Stimulated activated CD4-positive, alpha-beta T cell treated with anti-CD3 and anti-CD28 coated beads, Interleukin-4, amount 100 ng/mL, for 1 hour (primary cell): ENCODE results near the gene CD163.
A peak's percentile ranks its signal among the peaks of the same experiment; 100 is the strongest.
"Not testable (repeated sequence)": the region's sequence is repeated elsewhere in the genome, so short reads cannot be mapped to it uniquely, and the experiment has no call there.

Experiments
- DNase-seq: peaks from one replicate; pipeline ENCODE4 v3.0.0-alpha.2; 2020

CD163 gene

DNA sequence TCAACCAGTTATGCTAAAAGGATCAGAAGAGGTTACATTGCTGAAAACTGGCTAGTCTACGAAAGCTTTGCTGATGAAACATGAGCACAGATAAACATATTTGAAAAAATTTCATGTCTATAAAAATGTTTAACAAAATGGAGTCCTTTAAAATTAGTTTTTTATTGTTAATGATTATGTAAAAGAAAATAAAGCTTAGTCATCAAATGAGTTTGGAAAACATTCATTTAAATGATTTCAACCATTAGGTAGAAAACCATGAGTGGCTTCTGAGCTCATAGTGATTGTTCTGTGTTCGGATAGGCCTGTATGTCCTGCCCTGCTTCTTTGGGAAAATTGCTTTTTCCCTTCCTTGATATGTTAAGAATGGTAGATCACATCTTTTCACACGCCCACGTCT, 59.0 kb downstream of the CD163 start:
- DNase-seq, result no peak

DNA sequence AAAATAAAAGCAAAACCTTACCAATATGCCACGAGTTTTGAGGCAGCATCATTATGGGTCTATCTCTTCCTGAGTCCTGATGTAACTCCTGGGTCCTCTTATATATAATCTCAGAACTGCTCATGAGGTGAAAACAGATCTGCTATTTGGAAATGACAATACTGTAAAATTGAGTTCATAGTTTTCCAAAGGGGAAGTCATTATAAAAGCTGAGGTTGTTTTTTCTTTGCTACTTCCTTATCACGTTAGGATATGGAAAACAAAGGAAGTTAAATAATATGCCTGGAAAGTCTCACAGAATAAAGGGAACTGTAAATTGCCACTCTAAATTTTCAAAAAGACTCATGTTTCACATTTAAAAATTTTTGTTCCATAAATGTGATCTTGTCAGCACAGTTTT, 59.5 kb downstream of the CD163 start, which contains the start of gene CD163L1:
Gene CD163L1, minus strand, starts transcription at position 78 of the 400 bp plus-strand sequence. Its CDS starts 26 bp downstream, at position 52.
- no peak for DNase-seq

DNA sequence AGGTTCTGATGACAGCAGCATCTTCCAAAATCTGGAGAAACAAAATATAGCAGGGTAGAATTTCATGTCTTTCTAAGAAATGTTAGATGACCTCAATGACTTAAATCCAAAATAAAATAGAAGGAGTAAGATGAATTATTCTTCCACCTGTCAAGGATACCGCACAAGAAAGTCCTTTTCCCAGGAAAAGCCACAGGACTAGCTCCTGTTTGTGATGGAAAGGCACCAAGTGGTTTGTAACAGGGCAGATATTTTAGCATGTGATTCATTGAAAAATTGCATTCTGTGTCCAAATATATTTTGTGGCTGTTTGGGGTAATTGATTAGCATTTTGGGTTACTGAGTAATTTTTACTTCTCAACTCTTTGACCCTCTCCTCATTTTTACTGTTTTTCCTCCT, 62.4 kb downstream of the CD163 start:
- DNase-seq, result no peak

DNA sequence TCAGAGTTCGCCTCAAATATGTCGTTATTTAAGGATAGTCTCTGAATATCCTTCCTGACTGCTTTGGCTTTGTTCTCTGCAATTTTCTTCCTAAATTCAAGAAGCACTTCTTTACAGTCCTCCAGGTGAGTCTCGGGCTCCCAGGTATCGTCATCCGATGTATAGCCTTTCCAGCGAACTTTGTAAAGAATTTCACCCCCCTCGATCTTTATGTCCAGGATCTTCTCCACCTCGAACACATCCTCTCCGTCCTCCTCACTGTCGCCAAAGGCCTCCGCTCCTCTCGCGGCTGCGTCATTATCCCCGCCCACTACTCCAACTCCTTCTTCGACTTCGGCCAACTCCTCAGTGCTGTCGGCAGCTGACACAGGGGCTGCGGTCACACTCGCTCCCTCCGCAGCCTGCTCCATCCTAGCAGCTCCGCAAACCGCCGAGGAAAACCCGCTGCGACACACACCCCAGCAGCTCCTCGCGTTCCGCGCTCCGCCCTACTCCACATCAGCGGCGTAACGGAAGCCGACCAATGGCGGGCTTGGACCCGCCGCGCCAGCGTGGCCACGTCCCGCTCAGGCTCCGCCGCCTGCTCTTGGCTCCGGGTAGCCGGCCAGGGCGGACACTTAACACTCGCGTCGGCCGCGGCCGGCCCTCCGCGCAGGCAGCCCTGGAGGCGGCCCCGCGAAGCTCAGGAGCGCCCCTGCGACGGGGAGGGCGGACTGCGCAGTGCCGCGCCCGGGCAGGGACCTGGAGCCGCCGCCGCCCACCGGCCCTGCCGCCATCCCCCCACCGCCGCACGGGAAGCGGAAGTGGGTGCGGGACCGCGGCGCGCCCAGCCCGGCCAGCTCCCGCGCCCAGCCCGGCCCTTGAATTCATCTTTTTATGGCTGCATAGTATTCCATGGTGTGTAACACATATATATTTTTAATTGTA, 63.7 kb downstream of the CD163 start:
- peak; percentile 38 for DNase-seq

DNA sequence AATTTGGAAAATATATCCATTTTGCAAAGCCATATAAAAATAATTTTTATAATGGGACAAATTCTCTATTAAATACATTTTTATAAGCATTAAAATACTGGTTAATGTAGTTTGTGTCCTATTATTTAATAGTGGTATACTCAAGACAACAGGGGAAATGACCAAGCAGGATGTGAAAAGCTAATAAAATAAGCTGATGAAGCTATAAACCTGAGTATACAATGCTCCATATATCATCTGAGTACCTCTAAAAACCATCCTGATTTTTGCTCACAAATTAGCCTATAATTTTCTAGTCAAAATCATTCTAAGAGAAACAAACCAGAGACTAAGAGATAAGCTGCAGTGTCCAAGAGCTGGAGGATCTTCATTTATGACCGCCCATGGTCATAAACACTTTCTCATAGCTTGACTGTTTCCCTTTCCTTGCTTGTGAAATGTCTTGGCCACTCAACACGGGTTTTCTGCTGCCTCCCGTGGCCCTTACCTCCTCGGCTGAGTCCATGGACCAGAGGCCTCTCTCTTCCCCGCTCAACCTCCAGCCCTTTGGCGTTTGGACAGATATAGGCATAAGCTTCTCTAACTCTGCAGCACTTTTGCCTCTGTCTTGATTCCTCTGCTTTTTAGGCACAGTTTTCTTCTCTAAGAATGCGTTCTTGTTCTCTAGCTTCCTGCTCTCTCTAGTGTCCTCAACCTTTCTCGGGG, 65.1 kb downstream of the CD163 start:
- not testable (repeated sequence) for DNase-seq

DNA sequence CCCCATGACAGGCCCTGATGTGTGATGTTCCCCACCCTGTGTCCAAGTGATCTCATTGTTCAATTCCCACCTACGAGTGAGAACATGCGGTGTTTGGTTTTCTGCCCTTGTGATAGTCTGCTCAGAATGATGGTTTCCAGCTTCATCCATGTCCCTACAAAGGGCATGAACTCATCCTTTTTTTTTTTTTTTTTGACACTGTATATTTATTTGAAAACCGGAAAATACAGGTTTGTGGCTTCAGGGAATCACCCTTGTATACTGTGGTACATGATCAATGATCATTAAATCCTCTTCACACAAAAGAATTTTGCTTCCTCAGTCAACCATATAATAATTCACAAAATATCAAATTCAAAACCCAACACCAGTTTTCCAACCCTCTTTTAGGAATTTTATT, 66.1 kb downstream of the CD163 start:
- not testable (repeated sequence) for DNase-seq

DNA sequence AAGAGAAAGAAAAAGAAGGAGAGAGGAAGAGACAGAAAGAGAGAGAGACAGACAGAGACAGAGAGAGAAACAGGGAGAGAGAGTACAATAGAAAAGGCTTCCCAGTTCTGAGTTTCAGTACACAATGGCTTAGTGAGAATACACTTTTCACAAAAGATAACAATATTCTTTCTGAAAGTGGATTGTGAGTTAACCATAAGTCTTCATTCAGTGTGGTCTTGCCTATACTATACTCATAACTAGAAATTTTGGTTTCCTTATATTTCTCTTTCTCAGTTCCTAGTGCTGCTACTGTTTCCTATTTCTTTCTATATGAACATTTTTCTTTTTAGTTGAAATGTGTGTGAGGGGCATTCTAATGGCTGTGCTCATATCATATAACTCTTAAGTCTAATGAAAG, 68.9 kb downstream of the CD163 start:
- no peak for DNase-seq

DNA sequence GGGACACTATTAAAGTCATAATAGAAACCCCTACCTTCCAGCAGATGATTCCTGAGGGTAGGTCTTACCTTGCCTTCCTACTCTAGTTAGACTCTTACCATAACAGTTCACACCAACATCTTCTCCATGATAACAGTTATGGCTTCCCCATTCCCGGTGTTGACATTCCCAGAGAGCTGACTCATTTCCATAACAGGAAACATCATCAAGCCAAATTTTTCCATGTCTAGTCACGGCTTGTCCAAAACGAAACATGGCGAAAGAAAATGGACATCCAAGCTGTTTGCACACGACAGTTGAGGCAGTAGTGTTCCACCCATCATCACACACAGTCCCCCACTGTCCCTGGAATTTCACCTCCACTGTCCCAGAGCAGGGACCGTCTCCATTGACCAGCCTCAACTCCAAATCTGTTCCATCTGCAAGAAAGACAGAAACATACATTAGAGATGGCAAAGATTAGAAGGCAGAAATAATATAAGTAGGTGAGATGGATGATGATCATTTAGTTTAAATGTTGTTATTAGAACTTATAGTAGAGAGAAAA, 70.2 kb downstream of the CD163 start:
- DNase-seq, result no peak

DNA sequence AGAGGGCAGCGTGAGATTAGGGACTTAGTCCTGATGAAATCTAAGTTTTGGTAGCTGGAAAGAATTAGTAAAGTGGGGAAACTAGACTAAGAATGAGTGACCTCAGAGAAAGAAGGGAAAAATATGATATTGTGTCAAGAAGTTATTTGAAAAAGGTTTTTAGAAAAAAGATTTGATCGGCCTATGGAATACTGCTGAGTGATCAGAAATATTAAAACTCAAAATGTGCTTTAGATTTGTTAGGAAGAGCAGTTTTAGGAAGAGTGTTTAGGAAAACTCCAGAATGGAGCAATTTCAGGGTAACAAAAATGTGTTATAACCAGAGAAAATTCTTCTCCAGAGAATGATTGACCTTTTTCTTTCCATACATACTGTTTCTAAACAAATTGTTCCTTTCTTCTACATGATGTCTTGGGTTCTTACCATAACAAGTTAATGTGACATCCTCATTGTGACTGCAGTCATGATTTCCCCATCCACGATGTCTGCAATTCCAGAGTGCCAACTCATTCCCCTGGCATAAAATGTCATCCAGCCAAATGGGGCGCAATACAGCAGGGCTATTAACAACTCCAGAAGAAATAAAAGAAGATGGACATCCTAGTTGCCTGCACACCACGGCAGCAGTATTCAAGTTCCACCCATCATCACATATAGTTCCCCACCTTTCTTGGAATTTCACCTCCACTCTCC, 71.4 kb downstream of the CD163 start:
- DNase-seq, result no peak
